ENCODE measurements around the gene CFAP46. TPM values are rescaled to one million over a fixed set of nuclear protein-coding genes. Genes with fewer than 3 reads are reported as not detected.

CFAP46 gene
- total and polyA plus RNA-seq, 9 of the 15 experiments (the other 6 are each of a cell fraction or from before 2014, with no cell fraction given) = not detected

DNA sequence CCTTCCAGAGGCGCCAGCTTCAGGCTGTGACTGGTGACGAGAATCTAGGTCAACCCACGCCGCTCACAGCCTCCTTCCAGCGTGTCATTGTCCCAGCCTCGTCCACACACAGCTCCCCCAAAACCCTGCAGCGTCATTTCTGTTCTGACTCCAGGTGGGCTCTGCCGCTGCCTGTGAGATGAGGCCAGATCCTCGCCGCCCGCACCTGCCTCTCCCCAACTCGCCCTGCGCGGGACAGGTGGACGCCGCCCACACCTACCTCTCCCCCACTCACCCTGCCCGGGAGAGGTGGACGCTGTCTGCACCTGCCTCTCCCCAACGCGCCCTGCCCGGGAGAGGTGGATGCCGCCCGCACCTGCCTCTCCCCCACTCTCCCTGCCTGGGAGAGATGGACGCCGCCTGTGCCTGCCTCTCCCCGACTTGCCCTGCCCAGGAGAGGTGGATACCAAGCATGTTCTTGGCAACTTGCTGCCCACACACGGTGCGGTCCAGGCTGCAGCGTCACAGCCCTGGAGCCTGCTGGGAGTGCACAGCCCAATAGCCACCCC, 32.0 kb upstream of the CFAP46 start (continued):
- TF ChIP-seq MTA3 (IDR thresholded peaks at IDR 0.05; ENCODE audit: borderline replicate concordance) = no peak

GRCh38 chr10:132973903-132974241, 31.5 kb upstream of the CFAP46 start:
- Histone ChIP-seq H3K4me2 (ENCODE audit: insufficient read depth, low read length) (no peak overlapping the region), H3K9ac (ENCODE audit: insufficient read depth in 1 of 2, low read depth in 2 of 2, low read length in 2 of 2) (no peak overlapping the region), H3K4me3 (no peak overlapping the region), H3K27ac (ENCODE audit: extremely low read depth, low read depth, low read length) (no peak overlapping the region), H3K36me3 (ENCODE audit: control insufficient read depth, insufficient read depth, low read length) (no peaks in the 10 kb centered on the region), H3K4me1 (replicated peaks in 1 of 2; ENCODE audit: control insufficient read depth in 2 of 2, insufficient read depth in 2 of 2, low read length in 2 of 2) (no peaks in the 10 kb centered on the region), H3K79me2 (ENCODE audit: control insufficient read depth, insufficient read depth, low read length) (no peaks in the 10 kb centered on the region), H3K9me1 (ENCODE audit: control insufficient read depth, insufficient read depth, low read length) (no peaks in the 10 kb centered on the region), H2AFZ (ENCODE audit: low read depth, low read length) (no peak overlapping the region), H4K20me1 (replicated peaks; ENCODE audit: control insufficient read depth, insufficient read depth, low read length) (no peaks in the 10 kb centered on the region), H3K27me3 (ENCODE audit: control insufficient read depth in 2 of 2, insufficient read depth in 2 of 2, low read length in 2 of 2) (peaks cover 6 to 63% of the 10 kb centered on the region in 2 experiments; a peak in 3 of 5 replicates), H3K9me3 (replicated peaks; ENCODE audit: control insufficient read depth, insufficient read depth, low read depth, low read length) (no peaks in the 10 kb centered on the region)
- no TSS peak for BruUV-seq (replicated peaks)
- ChIA-PET CTCF (ENCODE audit: low intra/inter-chr PET ratio) (no interaction called here), POLR2A (interaction anchor here (0.7 kb wide), 1 partner anchor 93 kb away, joined by 3 read pairs; no protein-coding TSS in a partner anchor)
- DNase-seq (ENCODE audit: extremely low read depth in 1 of 4, low spot score in 3 of 4) = no peak
- WGBS (ENCODE audit: insufficient coverage, low coverage, missing lambda C conversion rate) = 0% methylated on average over 7 of the region's 8 CpGs
- no peak for ATAC-seq
- FAIRE-seq = no peak
- intact Hi-C loops (cut with micrococcal nuclease) = no loop called here
- in situ Hi-C loops (cut with MboI) = no loop called here
- TF ChIP-seq, protein P1, sequence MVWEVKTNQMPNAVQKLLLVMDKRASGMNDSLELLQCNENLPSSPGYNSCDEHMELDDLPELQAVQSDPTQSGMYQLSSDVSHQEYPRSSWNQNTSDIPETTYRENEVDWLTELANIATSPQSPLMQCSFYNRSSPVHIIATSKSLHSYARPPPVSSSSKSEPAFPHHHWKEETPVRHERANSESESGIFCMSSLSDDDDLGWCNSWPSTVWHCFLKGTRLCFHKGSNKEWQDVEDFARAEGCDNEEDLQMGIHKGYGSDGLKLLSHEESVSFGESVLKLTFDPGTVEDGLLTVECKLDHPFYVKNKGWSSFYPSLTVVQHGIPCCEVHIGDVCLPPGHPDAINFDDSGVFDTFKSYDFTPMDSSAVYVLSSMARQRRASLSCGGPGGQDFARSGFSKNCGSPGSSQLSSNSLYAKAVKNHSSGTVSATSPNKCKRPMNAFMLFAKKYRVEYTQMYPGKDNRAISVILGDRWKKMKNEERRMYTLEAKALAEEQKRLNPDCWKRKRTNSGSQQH (CRISPR knock-in tag; IDR thresholded peaks at IDR 0.05) = no peak
- TF ChIP-seq ZNF41 (CRISPR knock-in tag; conservative IDR thresholded peaks at IDR 0.05) (no peak), ZNF134 (CRISPR knock-in tag; conservative IDR thresholded peaks at IDR 0.05) (no peak), GMEB1 (CRISPR knock-in tag; IDR thresholded peaks at IDR 0.05) (no peak), BRD9 (IDR thresholded peaks at IDR 0.05; ENCODE audit: low read depth, partially characterized antibody) (no peak), SRSF3 (IDR thresholded peaks at IDR 0.05; ENCODE audit: insufficient read depth, low read length) (no peak)
- TF ChIP-seq, protein P2, sequence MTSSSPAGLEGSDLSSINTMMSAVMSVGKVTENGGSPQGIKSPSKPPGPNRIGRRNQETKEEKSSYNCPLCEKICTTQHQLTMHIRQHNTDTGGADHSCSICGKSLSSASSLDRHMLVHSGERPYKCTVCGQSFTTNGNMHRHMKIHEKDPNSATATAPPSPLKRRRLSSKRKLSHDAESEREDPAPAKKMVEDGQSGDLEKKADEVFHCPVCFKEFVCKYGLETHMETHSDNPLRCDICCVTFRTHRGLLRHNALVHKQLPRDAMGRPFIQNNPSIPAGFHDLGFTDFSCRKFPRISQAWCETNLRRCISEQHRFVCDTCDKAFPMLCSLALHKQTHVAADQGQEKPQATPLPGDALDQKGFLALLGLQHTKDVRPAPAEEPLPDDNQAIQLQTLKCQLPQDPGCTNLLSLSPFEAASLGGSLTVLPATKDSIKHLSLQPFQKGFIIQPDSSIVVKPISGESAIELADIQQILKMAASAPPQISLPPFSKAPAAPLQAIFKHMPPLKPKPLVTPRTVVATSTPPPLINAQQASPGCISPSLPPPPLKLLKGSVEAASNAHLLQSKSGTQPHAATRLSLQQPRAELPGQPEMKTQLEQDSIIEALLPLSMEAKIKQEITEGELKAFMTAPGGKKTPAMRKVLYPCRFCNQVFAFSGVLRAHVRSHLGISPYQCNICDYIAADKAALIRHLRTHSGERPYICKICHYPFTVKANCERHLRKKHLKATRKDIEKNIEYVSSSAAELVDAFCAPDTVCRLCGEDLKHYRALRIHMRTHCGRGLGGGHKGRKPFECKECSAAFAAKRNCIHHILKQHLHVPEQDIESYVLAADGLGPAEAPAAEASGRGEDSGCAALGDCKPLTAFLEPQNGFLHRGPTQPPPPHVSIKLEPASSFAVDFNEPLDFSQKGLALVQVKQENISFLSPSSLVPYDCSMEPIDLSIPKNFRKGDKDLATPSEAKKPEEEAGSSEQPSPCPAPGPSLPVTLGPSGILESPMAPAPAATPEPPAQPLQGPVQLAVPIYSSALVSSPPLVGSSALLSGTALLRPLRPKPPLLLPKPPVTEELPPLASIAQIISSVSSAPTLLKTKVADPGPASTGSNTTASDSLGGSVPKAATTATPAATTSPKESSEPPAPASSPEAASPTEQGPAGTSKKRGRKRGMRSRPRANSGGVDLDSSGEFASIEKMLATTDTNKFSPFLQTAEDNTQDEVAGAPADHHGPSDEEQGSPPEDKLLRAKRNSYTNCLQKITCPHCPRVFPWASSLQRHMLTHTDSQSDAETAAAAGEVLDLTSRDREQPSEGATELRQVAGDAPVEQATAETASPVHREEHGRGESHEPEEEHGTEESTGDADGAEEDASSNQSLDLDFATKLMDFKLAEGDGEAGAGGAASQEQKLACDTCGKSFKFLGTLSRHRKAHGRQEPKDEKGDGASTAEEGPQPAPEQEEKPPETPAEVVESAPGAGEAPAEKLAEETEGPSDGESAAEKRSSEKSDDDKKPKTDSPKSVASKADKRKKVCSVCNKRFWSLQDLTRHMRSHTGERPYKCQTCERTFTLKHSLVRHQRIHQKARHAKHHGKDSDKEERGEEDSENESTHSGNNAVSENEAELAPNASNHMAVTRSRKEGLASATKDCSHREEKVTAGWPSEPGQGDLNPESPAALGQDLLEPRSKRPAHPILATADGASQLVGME (CRISPR knock-in tag; IDR thresholded peaks at IDR 0.05) = no peak
- TF ChIP-seq, protein P3, sequence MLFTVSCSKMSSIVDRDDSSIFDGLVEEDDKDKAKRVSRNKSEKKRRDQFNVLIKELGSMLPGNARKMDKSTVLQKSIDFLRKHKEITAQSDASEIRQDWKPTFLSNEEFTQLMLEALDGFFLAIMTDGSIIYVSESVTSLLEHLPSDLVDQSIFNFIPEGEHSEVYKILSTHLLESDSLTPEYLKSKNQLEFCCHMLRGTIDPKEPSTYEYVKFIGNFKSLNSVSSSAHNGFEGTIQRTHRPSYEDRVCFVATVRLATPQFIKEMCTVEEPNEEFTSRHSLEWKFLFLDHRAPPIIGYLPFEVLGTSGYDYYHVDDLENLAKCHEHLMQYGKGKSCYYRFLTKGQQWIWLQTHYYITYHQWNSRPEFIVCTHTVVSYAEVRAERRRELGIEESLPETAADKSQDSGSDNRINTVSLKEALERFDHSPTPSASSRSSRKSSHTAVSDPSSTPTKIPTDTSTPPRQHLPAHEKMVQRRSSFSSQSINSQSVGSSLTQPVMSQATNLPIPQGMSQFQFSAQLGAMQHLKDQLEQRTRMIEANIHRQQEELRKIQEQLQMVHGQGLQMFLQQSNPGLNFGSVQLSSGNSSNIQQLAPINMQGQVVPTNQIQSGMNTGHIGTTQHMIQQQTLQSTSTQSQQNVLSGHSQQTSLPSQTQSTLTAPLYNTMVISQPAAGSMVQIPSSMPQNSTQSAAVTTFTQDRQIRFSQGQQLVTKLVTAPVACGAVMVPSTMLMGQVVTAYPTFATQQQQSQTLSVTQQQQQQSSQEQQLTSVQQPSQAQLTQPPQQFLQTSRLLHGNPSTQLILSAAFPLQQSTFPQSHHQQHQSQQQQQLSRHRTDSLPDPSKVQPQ (CRISPR knock-in tag; IDR thresholded peaks at IDR 0.05; ENCODE audit: borderline replicate concordance) = no peak
